H1 (cell line): ENCODE data around the gene OR2T35. TPM values are rescaled to one million over a fixed set of nuclear protein-coding genes. Genes with fewer than 3 reads are reported as not detected.

ENCODE experiments used
- ATF2 ChIP-seq: IDR thresholded peaks from 2 replicates; pipeline ENCODE4 v1.6.1; 2012; ENCODE audit warnings: low read length, inconsistent platforms
- CBX5 ChIP-seq: fragments of 300-800, 300-1000 bp; sonication (generic); IDR thresholded peaks from 2 replicates; pipeline ENCODE4 v1.7.1; 2016; ENCODE audit warnings: antibody characterized with exemption, low read length, low read depth
- HDAC6 ChIP-seq: IDR thresholded peaks from one replicate; pipeline ENCODE4 v1.7.1; 2012; ENCODE audit warnings: low read depth, mild to moderate bottlenecking, inconsistent platforms, low read length, moderate library complexity
- JUND ChIP-seq: IDR thresholded peaks from 2 replicates; pipeline ENCODE4 v1.6.1; 2011; ENCODE audit warnings: mild to moderate bottlenecking, improper control_type of control experiment, low read length
- NANOG ChIP-seq: IDR thresholded peaks from 2 replicates; pipeline ENCODE4 v1.6.1; 2011; ENCODE audit warnings: low read length, low read depth, mild to moderate bottlenecking, inconsistent platforms; ENCODE audit not compliant: insufficient read depth, poor library complexity, severe bottlenecking
- ZNF274 ChIP-seq: IDR thresholded peaks from 2 replicates; pipeline ENCODE4 v1.7.0; 2012; ENCODE audit warnings: low read length, borderline replicate concordance; ENCODE audit errors: extremely low read depth
- polyA plus RNA-seq, 7 experiments: library from polyadenylated mRNA; depleted of rRNA in 3 of 7; stranded (reverse) in 5 of 7; unstranded in 2 of 7; fragments of >200 nt in 5 of 7; fragments of 200-250 nt in 2 of 7; gene quantifications; 1 replicate in 5 of 7; 2 replicates in 1 of 7; 4 replicates in 1 of 7; pipeline versions ENCODE4 v1.2.1 to v1.2.3, GENCODE V29; 2011 to 2013; ENCODE audit warnings: missing spikeins in 2 of 7, mixed read lengths in 2 of 7
- total RNA-seq: library from RNA; stranded (reverse); fragmentation: NEBNext Ultra II Directional; extraction: Animal tissue kit (Norgen Biotek cat#: 25700); gene quantifications from 2 replicates; pipeline ENCODE4 v1.2.1, GENCODE V29; 2021

Gene OR2T35
- total and polyA plus RNA-seq, 2 of the 8 experiments (the other 6 are each of a cell fraction or from before 2014, with no cell fraction given), result not detected

GRCh38 chr1:248681651-248682050 is 36.6 kb upstream of the OR2T35 start (continued):
- no peak for TF ChIP-seq ATF2
- no peak for TF ChIP-seq NANOG
- TF ChIP-seq CBX5, result no peak
- no peak for TF ChIP-seq ZNF274
- TF ChIP-seq JUND, result no peak
- TF ChIP-seq HDAC6, result no peak
- TF ChIP-seq, all 59 proteins: peak for 0
